OCI-LY1 (cell line): ENCODE results near the gene NAV2.

Source experiments
- EZH2 ChIP-seq: fragments of 200-600 bp; sonication (generic), shearing (Covaris generic); IDR thresholded peaks from 2 replicates; pipeline ENCODE4 v1.8.0; 2017; ENCODE audit warnings: borderline replicate concordance, mixed run types, mild to moderate bottlenecking, antibody characterized with exemption, low read length, moderate library complexity, mixed read lengths
- TF ChIP-seq, protein P1 (sequence below): fragments of 200-600 bp; sonication (generic), shearing (Covaris generic); IDR thresholded peaks from 2 replicates; pipeline ENCODE4 v1.5.1; 2017; ENCODE audit warnings: mild to moderate bottlenecking, antibody characterized with exemption, low read length, moderate library complexity, mixed read lengths

- TF ChIP-seq, protein P1, sequence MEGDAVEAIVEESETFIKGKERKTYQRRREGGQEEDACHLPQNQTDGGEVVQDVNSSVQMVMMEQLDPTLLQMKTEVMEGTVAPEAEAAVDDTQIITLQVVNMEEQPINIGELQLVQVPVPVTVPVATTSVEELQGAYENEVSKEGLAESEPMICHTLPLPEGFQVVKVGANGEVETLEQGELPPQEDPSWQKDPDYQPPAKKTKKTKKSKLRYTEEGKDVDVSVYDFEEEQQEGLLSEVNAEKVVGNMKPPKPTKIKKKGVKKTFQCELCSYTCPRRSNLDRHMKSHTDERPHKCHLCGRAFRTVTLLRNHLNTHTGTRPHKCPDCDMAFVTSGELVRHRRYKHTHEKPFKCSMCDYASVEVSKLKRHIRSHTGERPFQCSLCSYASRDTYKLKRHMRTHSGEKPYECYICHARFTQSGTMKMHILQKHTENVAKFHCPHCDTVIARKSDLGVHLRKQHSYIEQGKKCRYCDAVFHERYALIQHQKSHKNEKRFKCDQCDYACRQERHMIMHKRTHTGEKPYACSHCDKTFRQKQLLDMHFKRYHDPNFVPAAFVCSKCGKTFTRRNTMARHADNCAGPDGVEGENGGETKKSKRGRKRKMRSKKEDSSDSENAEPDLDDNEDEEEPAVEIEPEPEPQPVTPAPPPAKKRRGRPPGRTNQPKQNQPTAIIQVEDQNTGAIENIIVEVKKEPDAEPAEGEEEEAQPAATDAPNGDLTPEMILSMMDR = no peak
- TF ChIP-seq EZH2 = no peak
Measured at GRCh38 chr11:19788435-19788834, 75.8 kb downstream of the NAV2 start.
